ENCODE data around the gene CCZ1B. TPM values are rescaled to one million over a fixed set of nuclear protein-coding genes. Genes with fewer than 3 reads are reported as not detected.
"Not testable (repeated sequence)": the region's sequence is repeated elsewhere in the genome, so short reads cannot be mapped to it uniquely, and the experiment has no call there.

The CCZ1B gene
- 40.3 and 40.5 TPM in 2 replicates for total RNA-seq (2014; rRNA removed; shearing (Covaris generic))

- DNase-seq: not testable (repeated sequence)
- peak within 1 kb of the TSS; percentile 33 for H3K4me3 ChIP-seq (ENCODE audit: insufficient read depth, low read depth, low read length)
These were observed at the start of gene CCZ1B for GRCh38 chr7:6826151-6826550. Gene CCZ1B (minus strand): TSS chr7:6826275. CDS start chr7:6826197, 78 bp downstream.

GRCh38 chr7:6875022-6875421 is 48.9 kb upstream of the CCZ1B start:
- DNase-seq; H3K27me3 ChIP-seq (ENCODE audit: control insufficient read depth, insufficient read depth, low read length); H3K4me3 ChIP-seq (ENCODE audit: insufficient read depth, low read depth, low read length); H3K36me3 ChIP-seq (replicated peaks; ENCODE audit: control insufficient read depth, insufficient read depth, low read length): not testable (repeated sequence)

More at GRCh38 chr7:6826151-6826550, at the start of gene CCZ1B:
- not testable (repeated sequence) for H3K36me3 ChIP-seq (replicated peaks; ENCODE audit: control insufficient read depth, insufficient read depth, low read length); H3K27me3 ChIP-seq (ENCODE audit: control insufficient read depth, insufficient read depth, low read length)

GRCh38 chr7:6872246-6872945 is 46.3 kb upstream of the CCZ1B start:
- not testable (repeated sequence) for H3K4me3 ChIP-seq (ENCODE audit: insufficient read depth, low read depth, low read length); DNase-seq; H3K27me3 ChIP-seq (ENCODE audit: control insufficient read depth, insufficient read depth, low read length); H3K36me3 ChIP-seq (replicated peaks; ENCODE audit: control insufficient read depth, insufficient read depth, low read length)

- not testable (repeated sequence) for H3K36me3 ChIP-seq (replicated peaks; ENCODE audit: control insufficient read depth, insufficient read depth, low read length); DNase-seq; H3K27me3 ChIP-seq (ENCODE audit: control insufficient read depth, insufficient read depth, low read length); H3K4me3 ChIP-seq (ENCODE audit: insufficient read depth, low read depth, low read length)
These were observed 45.5 kb upstream of the CCZ1B start for GRCh38 chr7:6871421-6872144.

GRCh38 chr7:6864751-6865150 is 38.7 kb upstream of the CCZ1B start:
- not testable (repeated sequence) for DNase-seq; H3K36me3 ChIP-seq (replicated peaks; ENCODE audit: control insufficient read depth, insufficient read depth, low read length); H3K4me3 ChIP-seq (ENCODE audit: insufficient read depth, low read depth, low read length); H3K27me3 ChIP-seq (ENCODE audit: control insufficient read depth, insufficient read depth, low read length)

- H3K27me3 ChIP-seq (ENCODE audit: control insufficient read depth, insufficient read depth, low read length); DNase-seq; H3K36me3 ChIP-seq (replicated peaks; ENCODE audit: control insufficient read depth, insufficient read depth, low read length); H3K4me3 ChIP-seq (ENCODE audit: insufficient read depth, low read depth, low read length): not testable (repeated sequence)
These were observed 38.1 kb upstream of the CCZ1B start for GRCh38 chr7:6864188-6864587.

GRCh38 chr7:6862876-6863275 is 36.8 kb upstream of the CCZ1B start:
- not testable (repeated sequence) for H3K4me3 ChIP-seq (ENCODE audit: insufficient read depth, low read depth, low read length); H3K36me3 ChIP-seq (replicated peaks; ENCODE audit: control insufficient read depth, insufficient read depth, low read length); H3K27me3 ChIP-seq (ENCODE audit: control insufficient read depth, insufficient read depth, low read length)

GRCh38 chr7:6857721-6858314 is 31.7 kb upstream of the CCZ1B start:
- DNase-seq: peak; percentile 69
- H3K36me3 ChIP-seq (replicated peaks; ENCODE audit: control insufficient read depth, insufficient read depth, low read length); H3K27me3 ChIP-seq (ENCODE audit: control insufficient read depth, insufficient read depth, low read length); H3K4me3 ChIP-seq (ENCODE audit: insufficient read depth, low read depth, low read length): not testable (repeated sequence)

More at GRCh38 chr7:6862876-6863275, 36.8 kb upstream of the CCZ1B start:
- DNase-seq: not testable (repeated sequence)

- peak; percentile 41 for DNase-seq
- H3K36me3 ChIP-seq (replicated peaks; ENCODE audit: control insufficient read depth, insufficient read depth, low read length); H3K27me3 ChIP-seq (ENCODE audit: control insufficient read depth, insufficient read depth, low read length): not testable (repeated sequence)
- H3K4me3 ChIP-seq (ENCODE audit: insufficient read depth, low read depth, low read length): peak overlapping the region; percentile 52
These were observed 29.6 kb upstream of the CCZ1B start for GRCh38 chr7:6855563-6856131.

- DNase-seq: peak; percentile 62
- H3K27me3 ChIP-seq (ENCODE audit: control insufficient read depth, insufficient read depth, low read length); H3K36me3 ChIP-seq (replicated peaks; ENCODE audit: control insufficient read depth, insufficient read depth, low read length): not testable (repeated sequence)
- H3K4me3 ChIP-seq (ENCODE audit: insufficient read depth, low read depth, low read length): peak overlapping the region; percentile 52
These were observed 28.9 kb upstream of the CCZ1B start for GRCh38 chr7:6854747-6855562.

- H3K27me3 ChIP-seq (ENCODE audit: control insufficient read depth, insufficient read depth, low read length); H3K36me3 ChIP-seq (replicated peaks; ENCODE audit: control insufficient read depth, insufficient read depth, low read length); H3K4me3 ChIP-seq (ENCODE audit: insufficient read depth, low read depth, low read length); DNase-seq: not testable (repeated sequence)
These were observed 27.6 kb upstream of the CCZ1B start for GRCh38 chr7:6853681-6854080.

- not testable (repeated sequence) for H3K27me3 ChIP-seq (ENCODE audit: control insufficient read depth, insufficient read depth, low read length); H3K36me3 ChIP-seq (replicated peaks; ENCODE audit: control insufficient read depth, insufficient read depth, low read length); H3K4me3 ChIP-seq (ENCODE audit: insufficient read depth, low read depth, low read length); DNase-seq
These were observed 23.1 kb upstream of the CCZ1B start for GRCh38 chr7:6849127-6849526.

- H3K4me3 ChIP-seq (ENCODE audit: insufficient read depth, low read depth, low read length); H3K27me3 ChIP-seq (ENCODE audit: control insufficient read depth, insufficient read depth, low read length); H3K36me3 ChIP-seq (replicated peaks; ENCODE audit: control insufficient read depth, insufficient read depth, low read length); DNase-seq: not testable (repeated sequence)
These were observed 21.7 kb upstream of the CCZ1B start for GRCh38 chr7:6847751-6848150.

GRCh38 chr7:6845971-6846449 is 19.9 kb upstream of the CCZ1B start:
- not testable (repeated sequence) for H3K4me3 ChIP-seq (ENCODE audit: insufficient read depth, low read depth, low read length)

More at GRCh38 chr7:6845971-6846449, 19.9 kb upstream of the CCZ1B start:
- H3K27me3 ChIP-seq (ENCODE audit: control insufficient read depth, insufficient read depth, low read length); DNase-seq; H3K36me3 ChIP-seq (replicated peaks; ENCODE audit: control insufficient read depth, insufficient read depth, low read length): not testable (repeated sequence)

Measured in H7 (cell line).